ENCODE data around the gene CASP10. TPM values are rescaled to one million over a fixed set of nuclear protein-coding genes. Genes with fewer than 3 reads are reported as not detected.

Gene CASP10
- total and polyA plus RNA-seq, 2 experiments from 2014 or later: 1.6 to 11.0 TPM

DNA sequence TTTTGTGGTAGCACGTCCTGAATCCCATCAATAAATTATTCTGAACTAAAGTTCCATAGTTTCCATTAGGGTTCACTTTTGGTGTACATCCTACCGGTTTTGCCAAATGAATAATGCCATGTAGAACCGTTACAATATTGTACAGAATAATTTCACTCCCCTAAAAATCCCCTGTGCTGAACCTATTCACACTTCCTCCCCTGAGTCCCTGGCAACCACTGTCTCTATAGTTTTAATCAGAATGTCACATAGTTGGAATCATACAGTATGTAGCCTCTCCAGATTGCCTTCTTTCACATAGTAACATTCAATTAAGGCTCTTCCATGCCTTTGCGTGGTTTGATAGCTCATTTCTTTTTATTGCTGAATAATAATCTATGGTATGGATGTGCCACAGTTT is 67.8 kb downstream of the CASP10 start:
- H4K20me1 ChIP-seq (ENCODE audit: insufficient read depth, poor library complexity, severe bottlenecking): no peaks in the 10 kb centered on the region
- H3K4me3 ChIP-seq: no peak overlapping the region
- no peaks in the 10 kb centered on the region for H3K9me2 ChIP-seq (replicated peaks; ENCODE audit: insufficient read depth)
- WGBS (ENCODE audit: low lambda C conversion rate, missing lambda C conversion rate): 96% methylated on average over 4 of the region's 4 CpGs
- H3K27me3 ChIP-seq: no peaks in the 10 kb centered on the region
- H3K4me2 ChIP-seq: no peak overlapping the region
- no peaks in the 10 kb centered on the region for H3K9me3 ChIP-seq (ENCODE audit: low read depth)
- no peak for TF ChIP-seq EZH2 (IDR thresholded peaks at IDR 0.05; ENCODE audit: borderline replicate concordance)
- no peak for TF ChIP-seq EZH2phosphoT487 (IDR thresholded peaks at IDR 0.05; ENCODE audit: low read depth, severe bottlenecking, unreplicated experiment)
- TF ChIP-seq, protein P1, sequence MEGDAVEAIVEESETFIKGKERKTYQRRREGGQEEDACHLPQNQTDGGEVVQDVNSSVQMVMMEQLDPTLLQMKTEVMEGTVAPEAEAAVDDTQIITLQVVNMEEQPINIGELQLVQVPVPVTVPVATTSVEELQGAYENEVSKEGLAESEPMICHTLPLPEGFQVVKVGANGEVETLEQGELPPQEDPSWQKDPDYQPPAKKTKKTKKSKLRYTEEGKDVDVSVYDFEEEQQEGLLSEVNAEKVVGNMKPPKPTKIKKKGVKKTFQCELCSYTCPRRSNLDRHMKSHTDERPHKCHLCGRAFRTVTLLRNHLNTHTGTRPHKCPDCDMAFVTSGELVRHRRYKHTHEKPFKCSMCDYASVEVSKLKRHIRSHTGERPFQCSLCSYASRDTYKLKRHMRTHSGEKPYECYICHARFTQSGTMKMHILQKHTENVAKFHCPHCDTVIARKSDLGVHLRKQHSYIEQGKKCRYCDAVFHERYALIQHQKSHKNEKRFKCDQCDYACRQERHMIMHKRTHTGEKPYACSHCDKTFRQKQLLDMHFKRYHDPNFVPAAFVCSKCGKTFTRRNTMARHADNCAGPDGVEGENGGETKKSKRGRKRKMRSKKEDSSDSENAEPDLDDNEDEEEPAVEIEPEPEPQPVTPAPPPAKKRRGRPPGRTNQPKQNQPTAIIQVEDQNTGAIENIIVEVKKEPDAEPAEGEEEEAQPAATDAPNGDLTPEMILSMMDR (IDR thresholded peaks at IDR 0.05; ENCODE audit: poor library complexity): no peak
- H3K4me1 ChIP-seq (ENCODE audit: insufficient read depth): no peaks in the 10 kb centered on the region
- H3K79me2 ChIP-seq: no peaks in the 10 kb centered on the region
- H3K36me3 ChIP-seq (replicated peaks; ENCODE audit: insufficient read depth, low read depth): no peaks in the 10 kb centered on the region
- no peak overlapping the region for H2AFZ ChIP-seq
- no peak for DNase-seq (ENCODE audit: low spot score)
- no peak overlapping the region for H3K27ac ChIP-seq

- no peak overlapping the region for H2AFZ ChIP-seq
- no peak for DNase-seq (ENCODE audit: low spot score)
- no peak for TF ChIP-seq EZH2 (IDR thresholded peaks at IDR 0.05; ENCODE audit: borderline replicate concordance)
- TF ChIP-seq EZH2phosphoT487 (IDR thresholded peaks at IDR 0.05; ENCODE audit: low read depth, severe bottlenecking, unreplicated experiment): no peak
- TF ChIP-seq, protein P1 (IDR thresholded peaks at IDR 0.05; ENCODE audit: poor library complexity): no peak
- H3K9me2 ChIP-seq (replicated peaks; ENCODE audit: insufficient read depth): no peaks in the 10 kb centered on the region
- H3K79me2 ChIP-seq: peaks cover 1% of the 10 kb centered on the region
- no peak overlapping the region for H3K4me2 ChIP-seq
- no peak overlapping the region for H3K27ac ChIP-seq
- peaks cover 2% of the 10 kb centered on the region for H3K4me1 ChIP-seq (ENCODE audit: insufficient read depth)
- no peaks in the 10 kb centered on the region for H3K27me3 ChIP-seq
- H3K9me3 ChIP-seq (ENCODE audit: low read depth): no peaks in the 10 kb centered on the region
- no peaks in the 10 kb centered on the region for H3K36me3 ChIP-seq (replicated peaks; ENCODE audit: insufficient read depth, low read depth)
- no peaks in the 10 kb centered on the region for H4K20me1 ChIP-seq (ENCODE audit: insufficient read depth, poor library complexity, severe bottlenecking)
- H3K4me3 ChIP-seq: no peak overlapping the region
- WGBS (ENCODE audit: low lambda C conversion rate, missing lambda C conversion rate): 68% methylated on average over 5 of the region's 5 CpGs
Observed at GRCh38 chr2:201254081-201254730, 71.3 kb downstream of the CASP10 start.

DNA sequence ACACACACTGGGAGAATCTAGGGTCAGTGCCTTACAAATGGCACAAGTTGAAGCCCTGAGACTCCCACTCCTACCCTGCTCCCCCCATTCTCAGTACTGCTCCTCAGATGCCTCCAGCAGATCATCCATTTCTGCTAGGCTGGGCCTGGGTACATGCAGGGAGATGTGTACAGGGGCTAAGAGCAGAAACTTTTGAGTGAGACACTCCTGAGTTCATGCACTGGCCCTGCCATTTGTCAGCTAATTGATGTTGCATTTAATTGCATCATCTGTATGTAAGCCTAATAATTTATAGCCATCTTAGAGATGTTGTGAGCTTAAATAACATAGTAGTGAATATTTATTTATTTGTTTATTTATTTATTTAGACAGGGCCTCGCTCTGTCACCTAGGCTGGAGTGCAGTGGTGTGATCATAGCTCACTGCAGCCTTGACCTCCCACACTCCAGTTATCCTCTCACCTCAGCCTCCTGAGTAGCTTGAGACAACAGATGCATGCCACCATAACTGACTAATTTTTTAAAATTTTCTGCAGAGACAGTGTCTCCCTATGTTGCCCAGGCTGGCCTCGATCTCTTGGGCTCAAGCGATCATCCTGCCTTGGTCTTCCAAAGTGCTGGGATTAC is 72.6 kb downstream of the CASP10 start:
- Histone ChIP-seq H3K36me3 (replicated peaks; ENCODE audit: insufficient read depth, low read depth) (no peaks in the 10 kb centered on the region), H3K79me2 (peaks cover 14% of the 10 kb centered on the region), H2AFZ (no peak overlapping the region), H3K9me3 (ENCODE audit: low read depth) (no peaks in the 10 kb centered on the region), H3K27me3 (no peaks in the 10 kb centered on the region), H3K4me3 (no peak overlapping the region), H3K4me2 (no peak overlapping the region), H4K20me1 (ENCODE audit: insufficient read depth, poor library complexity, severe bottlenecking) (no peaks in the 10 kb centered on the region), H3K4me1 (ENCODE audit: insufficient read depth) (peaks cover 11% of the 10 kb centered on the region), H3K27ac (no peak overlapping the region), H3K9me2 (replicated peaks; ENCODE audit: insufficient read depth) (no peaks in the 10 kb centered on the region)
- TF ChIP-seq, protein P1 (IDR thresholded peaks at IDR 0.05; ENCODE audit: poor library complexity): no peak
- TF ChIP-seq EZH2 (IDR thresholded peaks at IDR 0.05; ENCODE audit: borderline replicate concordance): no peak
- no peak for TF ChIP-seq EZH2phosphoT487 (IDR thresholded peaks at IDR 0.05; ENCODE audit: low read depth, severe bottlenecking, unreplicated experiment)
- 94% methylated on average over 3 of the region's 3 CpGs for WGBS (ENCODE audit: low lambda C conversion rate, missing lambda C conversion rate)
- DNase-seq (ENCODE audit: low spot score): no peak
